ENCODE measurements around the gene AMACR. TPM values are rescaled to one million over a fixed set of nuclear protein-coding genes. Genes with fewer than 3 reads are reported as not detected.

AMACR gene
- total RNA-seq, 1 experiment from 2014 or later, result 12.1 TPM

DNA sequence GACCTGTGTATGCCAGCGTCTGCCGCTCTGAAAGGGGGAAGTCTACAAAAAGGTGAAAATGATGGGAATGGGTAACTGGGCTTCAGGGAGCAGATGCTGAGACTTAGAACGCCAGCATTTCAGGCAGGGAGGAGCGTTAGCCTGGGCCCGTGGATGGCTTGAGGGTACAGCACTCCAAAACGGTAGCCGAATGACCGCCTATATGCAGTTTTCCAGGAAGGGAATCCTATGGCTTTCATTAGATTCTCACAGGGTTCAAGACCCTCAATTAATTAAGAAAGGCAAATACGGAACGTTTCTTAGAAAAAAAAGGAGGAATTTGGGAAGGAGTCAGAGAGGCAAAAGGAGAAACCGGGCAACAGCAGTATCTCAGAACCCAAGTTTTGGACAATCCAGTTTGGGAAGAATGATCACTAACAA is 639 bp downstream of the AMACR start:
- peak; percentile 5 for DNase-seq (ENCODE audit: low read depth)

DNA sequence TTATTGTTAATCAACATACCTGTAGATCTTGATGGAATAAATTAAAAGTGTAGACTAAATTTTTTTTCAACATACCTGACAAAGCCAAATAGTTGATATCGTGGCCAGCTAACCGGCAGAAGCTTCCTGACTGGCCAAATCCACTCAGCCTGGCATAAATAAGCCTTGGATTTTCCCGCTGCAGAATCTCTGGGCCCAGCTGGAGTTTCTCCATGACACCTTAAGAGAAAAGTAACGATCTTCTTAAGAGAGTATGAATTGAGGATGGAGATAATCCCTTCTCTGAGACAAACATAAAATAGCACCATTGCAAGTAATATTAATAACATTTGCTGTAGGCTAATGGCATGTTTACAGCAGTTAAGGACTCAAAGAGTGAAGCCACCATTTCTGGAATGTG is 2.2 kb downstream of the AMACR start:
- no peak for DNase-seq (ENCODE audit: low read depth)

DNA sequence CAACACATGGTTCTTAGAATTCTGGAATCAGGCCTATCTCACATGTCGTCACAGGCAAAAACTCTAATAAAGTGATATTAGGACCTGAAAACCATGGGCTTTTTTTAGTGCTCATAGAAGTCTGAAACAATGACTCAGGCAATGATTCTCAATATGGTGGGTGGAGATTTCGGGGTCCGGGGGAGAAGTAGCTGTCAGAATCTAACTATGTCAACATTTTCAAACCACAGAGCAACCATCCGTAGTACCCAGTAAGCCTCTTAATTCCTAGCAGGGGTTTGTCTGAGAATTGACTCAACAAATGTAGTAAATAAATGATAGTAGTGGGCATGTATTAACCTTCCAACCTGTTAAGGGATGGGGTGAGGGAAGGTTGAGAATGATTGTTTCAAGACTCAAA is 2.6 kb downstream of the AMACR start:
- no peak for DNase-seq (ENCODE audit: low read depth)

DNA sequence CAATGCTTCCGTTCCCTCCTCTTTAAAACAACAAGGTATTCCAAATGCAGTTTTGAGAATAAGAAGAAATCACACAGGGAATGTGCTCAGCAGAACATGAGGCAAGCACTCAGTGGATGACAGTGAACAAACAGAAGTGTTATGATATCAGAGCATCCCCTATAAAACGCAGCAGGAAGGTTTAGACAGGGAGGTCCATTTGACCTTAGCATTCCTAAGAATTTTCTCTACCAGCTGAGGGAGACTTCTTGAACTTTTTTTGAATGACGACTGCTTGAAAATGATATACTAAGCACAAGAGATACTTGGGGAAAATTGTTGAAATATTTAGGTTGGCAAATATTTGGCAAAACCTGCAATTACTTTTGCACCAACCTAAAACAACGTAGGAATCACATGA is 3.9 kb downstream of the AMACR start:
- DNase-seq (ENCODE audit: low read depth), result no peak

DNA sequence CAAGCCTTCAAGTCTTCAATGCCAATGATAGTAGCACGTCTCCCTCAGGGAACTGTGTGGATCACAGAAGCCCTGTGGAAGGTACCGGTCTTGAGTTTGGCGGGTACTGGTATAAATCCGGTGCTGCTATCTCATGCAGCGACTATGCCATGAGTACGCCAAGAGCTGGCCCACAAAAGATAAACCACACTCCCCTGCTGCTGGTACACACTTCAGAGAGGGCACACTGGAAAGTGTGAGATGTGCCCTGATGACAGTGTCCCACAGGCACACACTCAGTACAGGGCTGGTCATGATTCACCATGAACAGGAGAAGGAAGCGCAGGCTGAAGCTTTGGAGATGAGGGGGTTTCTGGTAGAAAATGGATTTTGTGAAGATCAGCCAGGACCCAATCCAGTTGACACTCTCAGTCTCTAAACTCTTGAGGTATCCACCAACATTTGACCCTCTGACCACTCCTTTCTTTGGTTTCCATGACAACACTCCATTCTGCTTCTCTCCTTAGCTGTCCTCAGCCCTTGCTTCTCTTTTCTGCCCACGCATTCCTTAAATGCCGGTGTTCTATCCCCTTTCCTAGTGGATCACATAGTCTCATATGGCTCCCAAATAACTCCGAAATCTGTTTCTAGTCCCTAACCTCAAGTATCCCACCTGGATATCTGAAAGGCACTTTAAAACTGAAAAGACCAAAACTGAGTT is 5.1 kb downstream of the AMACR start:
- no peak for DNase-seq (ENCODE audit: low read depth)

DNA sequence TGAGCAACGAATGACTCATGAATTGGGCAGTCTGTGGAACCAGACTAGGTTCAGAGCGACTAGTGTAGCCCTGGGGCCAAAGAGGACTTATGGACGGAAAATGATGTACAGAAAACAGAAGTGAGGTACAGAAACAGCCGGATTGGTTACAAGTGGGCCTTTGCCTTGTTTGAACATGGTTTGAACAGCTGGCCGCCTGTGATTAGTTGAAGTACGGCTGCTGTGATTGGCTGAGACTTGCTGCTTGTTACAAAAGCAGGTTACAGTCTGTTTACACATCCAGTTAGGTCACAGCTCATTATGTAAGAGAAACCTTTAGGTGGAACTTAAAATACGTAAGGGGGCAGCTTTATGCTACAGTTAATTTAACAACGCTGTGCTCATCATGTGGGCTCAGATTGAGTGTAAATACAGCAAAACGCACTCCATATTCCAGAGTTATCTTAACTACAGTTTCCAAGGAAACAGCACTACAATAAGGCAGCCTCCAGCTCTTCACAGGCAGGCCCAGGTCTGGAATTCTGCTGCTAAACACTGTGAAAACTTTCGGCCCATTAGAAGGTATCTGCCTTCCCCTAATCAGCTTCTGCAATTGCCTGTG is 6.5 kb downstream of the AMACR start:
- DNase-seq (ENCODE audit: low read depth), result peak; percentile 28

DNA sequence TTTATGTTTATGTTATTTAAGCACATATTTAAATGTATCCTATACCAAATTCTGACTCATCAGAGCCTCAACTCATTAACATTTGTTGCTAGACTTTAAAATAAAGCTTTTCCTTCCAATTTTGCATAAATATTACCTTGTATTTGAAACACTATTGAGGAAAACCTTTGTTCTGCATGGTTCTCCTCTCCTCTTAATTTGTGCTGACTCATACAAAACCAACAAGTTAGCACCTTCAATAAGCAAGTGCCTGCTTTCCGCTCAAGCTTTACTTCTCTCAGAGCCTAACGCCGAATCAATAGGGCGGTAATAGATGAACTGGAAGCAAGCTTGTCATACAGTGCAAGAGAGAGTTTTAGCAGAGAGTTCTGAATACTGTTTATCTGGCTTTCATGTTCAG is 7.9 kb downstream of the AMACR start:
- DNase-seq (ENCODE audit: low read depth), result no peak

DNA sequence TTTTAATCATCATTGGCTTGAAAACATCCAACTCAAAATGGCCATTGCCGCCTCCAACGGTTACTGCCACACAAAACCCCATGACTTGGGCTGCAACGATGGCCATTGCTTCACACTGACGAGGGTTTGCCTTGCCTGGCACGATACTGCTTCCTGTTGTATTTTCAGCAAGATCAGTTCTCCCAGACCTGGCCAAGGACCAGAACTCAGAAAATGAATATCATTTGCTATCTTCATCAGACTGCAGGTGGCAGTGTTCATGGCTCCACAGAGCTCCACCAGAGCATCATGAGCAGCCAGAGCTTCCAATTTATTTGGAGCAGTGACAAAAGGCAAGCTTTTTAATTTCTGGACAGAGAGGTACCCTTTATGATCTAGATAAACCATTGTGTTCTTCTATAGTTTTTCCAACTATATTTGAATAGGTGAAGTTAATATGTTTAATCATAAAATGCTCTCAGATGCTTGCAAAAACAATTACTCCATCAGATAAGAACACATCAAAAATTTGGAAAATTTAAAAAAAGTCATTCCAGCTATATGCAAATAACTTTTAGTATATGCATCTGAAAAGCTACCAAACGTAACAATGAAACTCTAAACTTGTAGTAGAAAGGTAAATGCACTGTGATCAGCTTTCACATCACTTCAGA is 10.4 kb downstream of the AMACR start:
- peak; percentile 50 for DNase-seq (ENCODE audit: low read depth)

DNA sequence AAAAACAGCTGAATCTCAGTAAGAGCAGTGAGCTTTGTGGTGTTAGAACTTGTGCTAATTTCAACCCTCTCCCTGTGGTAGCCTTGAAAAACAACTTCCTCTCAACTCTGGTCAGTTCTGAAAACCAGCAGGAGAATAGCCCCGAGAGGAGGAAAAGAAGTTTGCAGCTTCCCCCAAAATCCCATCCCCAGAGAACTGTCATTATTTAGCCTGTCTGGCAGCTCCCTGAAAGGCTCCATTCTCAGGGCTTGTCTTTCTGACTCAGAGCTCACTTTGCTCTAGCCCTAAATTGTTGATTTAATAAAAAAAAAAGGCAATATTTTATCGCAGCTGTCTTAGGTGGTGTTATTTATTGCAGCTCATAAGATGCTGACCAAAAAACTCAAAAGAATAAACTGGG is 12.0 kb downstream of the AMACR start:
- no peak for DNase-seq (ENCODE audit: low read depth)

DNA sequence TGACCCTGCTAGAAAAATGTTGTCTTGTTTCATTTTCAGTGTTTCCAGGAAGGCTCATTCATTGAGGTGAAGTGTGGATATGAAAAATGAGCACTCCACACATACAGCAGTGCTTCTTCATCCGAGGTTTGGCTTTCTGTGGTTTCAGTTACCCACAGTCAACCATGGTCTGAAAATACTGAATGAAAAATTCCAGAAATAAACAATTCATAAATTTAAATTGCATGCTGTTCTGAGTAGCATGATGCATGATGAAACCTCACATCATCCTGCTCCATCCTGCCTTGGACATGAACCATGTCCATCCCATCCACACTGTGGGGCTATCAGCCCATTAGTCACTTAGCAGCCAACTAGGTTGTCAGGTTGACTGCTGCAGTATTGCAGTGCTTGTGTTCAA is 13.0 kb downstream of the AMACR start:
- no peak for DNase-seq (ENCODE audit: low read depth)

DNA sequence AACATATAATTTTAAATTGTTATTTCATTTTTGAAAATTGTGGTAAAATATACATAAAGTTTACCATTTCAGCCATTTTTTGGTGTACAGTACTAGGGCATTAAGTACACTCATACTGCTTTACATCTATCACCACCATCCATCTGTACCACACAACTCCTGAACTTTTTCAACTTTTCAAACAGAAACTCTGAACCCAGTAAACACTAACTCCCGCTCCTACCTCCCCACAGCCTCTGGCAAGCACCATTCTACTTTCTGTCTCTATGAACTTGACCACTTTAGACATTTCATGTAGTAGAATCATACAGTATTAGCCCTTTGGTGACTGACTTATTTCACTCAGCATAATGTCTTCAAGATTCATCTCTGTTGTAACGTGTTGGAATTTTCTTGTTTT is 15.0 kb downstream of the AMACR start:
- DNase-seq (ENCODE audit: low read depth), result no peak

DNA sequence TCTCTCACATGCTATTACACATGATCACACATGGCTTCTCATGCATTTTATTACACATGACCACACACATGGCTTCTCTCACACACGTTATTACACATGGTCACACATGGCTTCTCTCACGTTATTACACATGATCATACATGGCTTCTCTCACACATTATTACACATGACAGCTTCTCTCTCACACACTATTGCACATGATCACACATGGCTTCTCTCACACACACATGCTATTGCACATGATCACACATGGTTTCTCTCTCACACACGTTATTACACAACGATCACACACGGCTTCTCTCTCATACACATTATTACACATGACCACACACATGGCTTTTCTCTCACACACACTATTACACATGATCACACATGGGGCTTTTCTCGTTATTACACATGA is 22.4 kb downstream of the AMACR start:
- no peak for DNase-seq (ENCODE audit: low read depth)

DNA sequence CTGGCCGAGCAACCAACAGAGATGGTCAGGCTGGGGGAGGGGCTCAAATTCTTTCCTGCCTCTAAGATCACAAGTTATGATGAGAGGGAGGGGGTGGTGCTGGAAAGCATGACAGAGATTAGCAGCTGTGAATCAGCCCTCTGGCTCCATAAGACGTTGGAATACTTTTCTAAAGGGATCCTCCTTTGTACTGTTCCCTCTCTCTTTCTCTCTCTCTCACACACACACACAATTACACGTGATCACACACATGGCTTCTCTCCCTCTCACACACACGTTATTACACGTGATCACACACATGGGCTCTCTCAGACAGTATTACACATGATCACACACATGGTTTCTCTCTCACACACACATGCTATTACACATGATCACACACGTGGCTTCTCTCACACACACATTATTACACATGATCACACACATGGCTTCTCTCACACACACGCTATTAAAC is 23.2 kb downstream of the AMACR start, which contains the start of gene SLC45A2:
SLC45A2 (minus strand) TSS at position 23 of the 454 bp plus-strand sequence. CDS start 110 bp downstream, outside the sequence.
- no peak for DNase-seq (ENCODE audit: low read depth)

DNA sequence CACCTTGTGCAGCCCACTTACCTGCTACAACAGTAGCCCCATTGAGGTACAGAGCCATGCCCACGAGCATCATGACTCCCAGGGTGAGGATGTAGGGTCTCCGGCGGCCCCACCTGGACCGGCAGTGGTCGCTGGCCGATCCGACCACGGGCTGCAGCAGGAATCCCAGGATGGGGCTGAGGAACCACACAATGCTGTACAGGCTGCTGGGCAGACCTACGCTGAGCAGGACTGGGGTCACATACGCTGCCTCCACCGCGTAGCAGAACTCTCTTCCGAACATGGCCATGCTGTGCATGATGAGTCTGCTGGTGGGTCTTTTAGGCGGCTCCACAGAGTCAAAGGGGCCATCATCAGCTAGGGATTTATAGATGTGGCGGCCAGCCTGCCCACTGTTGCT is 23.7 kb downstream of the AMACR start:
- DNase-seq (ENCODE audit: low read depth), result no peak

DNA sequence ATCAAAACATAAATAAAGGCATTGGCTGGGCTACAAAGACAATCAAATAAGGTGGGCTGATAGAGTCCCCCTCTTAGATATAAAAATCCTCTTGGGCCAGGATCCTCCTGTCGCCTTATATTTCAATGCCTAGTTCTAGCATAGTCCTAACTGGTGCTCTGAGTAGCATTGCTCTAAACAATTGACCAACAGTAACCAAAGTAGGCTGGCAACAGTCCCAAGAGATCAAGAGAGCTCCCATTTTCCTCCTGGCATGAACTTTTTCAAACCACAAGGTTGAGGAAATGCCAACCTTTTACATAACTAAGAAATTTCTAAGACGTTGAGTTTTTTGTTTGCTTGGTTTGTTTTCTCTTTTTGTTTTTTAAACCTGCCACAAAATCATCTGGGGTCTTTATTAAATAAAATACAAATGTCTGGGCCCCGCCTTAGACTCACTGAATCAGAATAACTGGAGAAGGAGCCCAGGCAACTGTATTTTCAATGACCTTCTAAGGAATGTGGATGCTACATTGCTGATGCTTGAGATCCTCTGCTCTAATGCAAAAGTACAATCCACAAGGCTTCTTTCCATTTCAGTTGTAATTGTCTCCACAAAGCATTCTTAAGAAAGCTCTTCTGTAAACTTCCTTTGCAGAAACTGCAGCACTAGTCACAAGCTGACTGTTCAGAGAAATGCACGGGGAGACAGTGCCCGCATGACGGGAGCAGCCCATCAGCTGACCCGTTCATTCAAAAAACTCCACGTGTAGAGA is 26.3 kb downstream of the AMACR start:
- DNase-seq (ENCODE audit: low read depth), result no peak

DNA sequence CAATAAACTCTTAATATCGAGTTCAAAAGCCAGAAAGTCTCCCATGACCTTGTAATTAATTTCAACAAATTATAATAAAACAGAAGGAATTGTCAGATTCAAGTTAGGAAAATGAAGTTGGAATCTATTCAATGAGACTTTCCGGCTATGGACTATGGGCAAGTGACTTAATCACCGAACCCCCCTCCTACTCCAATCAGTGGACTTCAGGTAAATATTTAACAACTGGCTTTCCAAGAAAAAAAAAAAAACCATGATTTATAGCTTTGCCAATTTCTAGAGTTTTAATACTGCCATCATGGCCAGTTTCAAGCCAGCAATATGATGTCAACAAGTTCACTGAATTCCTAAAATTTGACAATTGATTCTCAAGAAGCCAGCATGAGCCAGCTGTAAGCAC is 27.8 kb downstream of the AMACR start:
- no peak for DNase-seq (ENCODE audit: low read depth)

DNA sequence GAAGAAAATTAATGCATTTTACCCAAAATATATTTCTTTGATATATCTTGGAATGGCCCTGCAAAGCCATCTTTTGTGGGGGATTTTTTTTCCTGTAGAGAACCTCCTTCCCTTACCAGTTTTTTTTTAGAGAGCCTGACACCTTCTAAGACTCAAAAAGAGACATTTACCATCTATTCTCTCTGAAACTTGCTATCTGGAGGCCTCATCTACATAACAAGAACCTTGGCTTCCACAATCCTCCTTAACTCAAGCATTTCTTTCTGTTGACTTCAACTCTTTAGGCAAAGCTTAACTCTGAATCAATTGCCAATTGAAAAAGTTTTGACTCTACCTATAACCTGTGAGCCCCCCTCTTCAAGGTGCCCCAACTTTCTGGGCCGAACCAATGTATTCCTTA is 29.5 kb downstream of the AMACR start:
- DNase-seq (ENCODE audit: low read depth), result no peak

DNA sequence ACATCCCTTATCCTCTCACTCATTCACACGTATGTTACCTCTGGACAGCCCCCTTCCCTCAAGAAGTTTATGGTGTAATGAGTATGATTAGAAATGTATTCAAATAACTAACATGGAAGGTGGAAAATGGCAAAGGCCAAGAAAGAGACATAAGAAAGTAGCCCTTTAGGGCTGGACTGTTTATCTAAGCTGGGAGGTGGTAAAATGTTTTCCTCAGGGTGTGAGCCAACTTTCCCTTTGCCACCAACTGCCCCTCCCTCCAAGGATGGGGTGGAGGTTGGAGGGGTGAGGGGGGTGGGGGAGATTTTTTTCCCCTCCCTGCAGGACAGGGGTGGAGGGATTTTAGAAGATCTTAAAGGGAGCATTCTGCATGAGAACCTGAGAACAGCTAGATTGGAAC is 31.5 kb downstream of the AMACR start:
- no peak for DNase-seq (ENCODE audit: low read depth)

DNA sequence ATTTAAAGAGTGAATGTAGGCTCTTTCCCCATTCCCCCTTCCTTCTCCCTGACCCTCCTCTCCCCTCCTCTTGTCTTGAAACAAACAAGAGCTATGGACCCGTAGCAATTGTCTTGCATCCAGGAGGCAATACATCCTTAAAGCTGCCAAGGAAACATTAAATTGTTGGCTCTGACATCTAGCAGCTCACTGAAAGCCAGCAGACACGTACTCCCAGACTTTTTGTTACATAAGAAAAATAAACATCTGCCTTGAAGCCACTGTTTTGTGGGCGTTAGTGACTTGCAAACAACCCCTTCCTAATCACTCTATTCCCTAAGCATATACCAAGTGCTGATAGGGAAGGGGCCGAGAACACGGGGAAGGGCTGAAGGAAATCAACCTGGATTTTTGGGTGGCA is 32.0 kb downstream of the AMACR start:
- DNase-seq (ENCODE audit: low read depth), result no peak

DNA sequence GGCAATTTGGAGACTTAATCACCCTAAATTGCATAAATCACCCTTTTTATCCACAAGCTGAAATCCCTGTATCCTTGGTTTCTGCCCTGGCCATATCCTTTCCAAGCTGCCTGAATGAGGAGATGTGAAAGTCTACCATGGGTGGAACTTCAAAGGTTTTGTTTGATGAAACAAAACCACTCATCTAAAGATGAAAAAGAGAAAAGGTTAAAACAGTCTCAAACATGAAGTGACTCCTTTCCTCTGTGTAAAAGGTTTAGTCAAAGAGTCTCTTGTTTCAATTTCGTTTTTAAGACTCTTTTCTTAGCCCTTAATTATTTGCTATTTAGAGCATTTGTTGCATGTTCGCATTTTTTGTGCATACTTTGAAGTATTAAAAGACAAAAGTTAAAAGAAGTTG is 34.6 kb downstream of the AMACR start:
- DNase-seq (ENCODE audit: low read depth), result no peak

DNA sequence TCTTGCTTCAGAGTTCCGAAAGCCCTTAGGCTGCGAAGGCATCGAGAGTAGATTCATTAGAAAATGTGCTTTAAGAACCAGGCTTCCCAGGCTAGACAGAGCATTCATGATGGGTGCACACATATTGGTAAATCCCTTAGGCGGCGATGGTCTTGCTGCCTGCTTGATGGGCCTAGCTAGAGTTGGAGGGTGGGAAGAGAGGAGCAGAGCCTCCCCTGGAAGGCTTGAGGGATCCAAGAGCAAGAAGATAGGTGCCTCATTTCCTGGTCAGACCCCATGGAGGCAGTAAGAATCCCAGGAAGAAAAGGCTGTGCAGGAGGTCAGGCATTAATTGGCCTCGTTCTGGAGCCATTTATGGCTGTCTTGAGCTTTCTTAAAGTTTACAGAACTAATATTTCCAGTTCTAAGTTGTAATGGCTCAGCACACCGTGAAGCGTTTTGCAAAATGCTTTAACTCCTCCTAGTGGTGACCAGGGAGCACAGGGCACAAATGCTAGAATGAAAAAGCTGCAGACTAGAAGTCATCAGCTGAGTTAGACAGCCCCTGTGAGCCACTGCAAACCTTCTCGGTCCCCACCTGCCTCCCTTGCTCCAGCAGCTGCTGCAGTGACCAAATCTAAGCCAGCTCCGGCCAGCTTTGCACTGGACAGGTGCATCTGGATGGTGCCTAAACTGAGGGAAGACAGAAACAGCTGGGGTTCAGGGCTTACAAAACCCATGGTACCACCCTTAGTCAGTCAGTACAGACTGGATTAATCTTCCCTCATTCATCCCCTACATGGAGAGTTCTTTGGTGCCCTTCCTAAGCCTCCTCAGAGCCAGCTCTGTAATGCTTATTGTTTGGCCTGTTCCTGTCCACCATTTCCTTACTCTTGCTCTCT is 38.0 kb downstream of the AMACR start:
- peak; percentile 30 for DNase-seq (ENCODE audit: low read depth)
